ENCODE results near the gene SRSF3.

SRSF3 gene

DNA sequence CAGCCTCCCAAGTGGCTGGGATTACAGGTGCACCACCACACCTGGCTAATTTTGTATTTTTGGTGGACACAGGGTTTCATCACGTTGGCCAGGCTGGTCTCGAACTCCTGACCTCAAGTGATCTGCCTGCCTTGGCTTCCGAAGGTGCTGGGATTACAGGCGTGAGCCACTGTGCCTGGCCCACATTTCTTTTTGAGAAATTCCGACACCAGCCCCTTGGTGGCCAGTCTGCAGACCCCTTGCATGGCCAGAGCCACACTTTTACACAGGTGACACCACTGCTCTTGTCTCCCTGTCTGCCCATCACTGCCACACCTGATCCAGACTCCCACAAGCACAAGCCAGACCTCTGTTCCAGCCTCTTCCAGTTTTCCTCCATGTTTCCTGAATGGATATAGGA is 33.0 kb downstream of the SRSF3 start:
- DNase-seq: no peak
- in situ Hi-C loops (cut with HindIII; ENCODE audit: low pct_ligation_motif_present, low sequenced_read_pairs): no loop called here
- H3K4me3 ChIP-seq (ENCODE audit: low read depth, low read length): no peak overlapping the region
- no peak overlapping the region for H3K27ac ChIP-seq
- H3K27me3 ChIP-seq (replicated peaks): no peaks in the 10 kb centered on the region
- no peaks in the 10 kb centered on the region for H3K36me3 ChIP-seq (replicated peaks)
- TF ChIP-seq, protein P1, sequence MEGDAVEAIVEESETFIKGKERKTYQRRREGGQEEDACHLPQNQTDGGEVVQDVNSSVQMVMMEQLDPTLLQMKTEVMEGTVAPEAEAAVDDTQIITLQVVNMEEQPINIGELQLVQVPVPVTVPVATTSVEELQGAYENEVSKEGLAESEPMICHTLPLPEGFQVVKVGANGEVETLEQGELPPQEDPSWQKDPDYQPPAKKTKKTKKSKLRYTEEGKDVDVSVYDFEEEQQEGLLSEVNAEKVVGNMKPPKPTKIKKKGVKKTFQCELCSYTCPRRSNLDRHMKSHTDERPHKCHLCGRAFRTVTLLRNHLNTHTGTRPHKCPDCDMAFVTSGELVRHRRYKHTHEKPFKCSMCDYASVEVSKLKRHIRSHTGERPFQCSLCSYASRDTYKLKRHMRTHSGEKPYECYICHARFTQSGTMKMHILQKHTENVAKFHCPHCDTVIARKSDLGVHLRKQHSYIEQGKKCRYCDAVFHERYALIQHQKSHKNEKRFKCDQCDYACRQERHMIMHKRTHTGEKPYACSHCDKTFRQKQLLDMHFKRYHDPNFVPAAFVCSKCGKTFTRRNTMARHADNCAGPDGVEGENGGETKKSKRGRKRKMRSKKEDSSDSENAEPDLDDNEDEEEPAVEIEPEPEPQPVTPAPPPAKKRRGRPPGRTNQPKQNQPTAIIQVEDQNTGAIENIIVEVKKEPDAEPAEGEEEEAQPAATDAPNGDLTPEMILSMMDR (IDR thresholded peaks at IDR 0.05; ENCODE audit: low read depth, low read length, missing control alignments): no peak

DNA sequence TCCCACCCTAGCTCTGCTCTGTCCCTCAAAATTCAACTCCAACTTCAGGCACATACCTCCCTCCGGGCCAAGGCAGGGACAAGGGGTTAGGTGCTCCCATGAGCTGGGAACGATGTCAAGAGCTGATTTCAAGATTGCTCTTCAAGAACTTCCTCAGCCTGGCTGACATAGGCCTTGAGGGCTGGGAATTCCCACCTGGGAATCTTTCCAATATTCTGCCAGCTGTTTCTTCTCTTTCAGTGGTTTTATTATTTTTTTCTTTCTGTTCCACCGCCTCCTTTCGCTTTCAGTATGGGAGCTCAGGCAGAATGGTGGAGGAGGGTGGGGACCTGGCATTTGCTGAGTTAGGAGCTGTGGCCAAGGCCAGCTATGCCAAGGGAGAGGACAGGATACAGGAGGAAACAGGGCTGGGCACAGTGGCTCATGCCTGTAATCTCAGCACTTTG is 33.7 kb downstream of the SRSF3 start:
- TF ChIP-seq, protein P1 (IDR thresholded peaks at IDR 0.05; ENCODE audit: low read depth, low read length, missing control alignments): no peak
- in situ Hi-C loops (cut with HindIII; ENCODE audit: low pct_ligation_motif_present, low sequenced_read_pairs): no loop called here
- no peak for DNase-seq
- Histone ChIP-seq H3K27me3 (replicated peaks) (no peaks in the 10 kb centered on the region), H3K36me3 (replicated peaks) (no peaks in the 10 kb centered on the region), H3K27ac (no peak overlapping the region), H3K4me3 (ENCODE audit: low read depth, low read length) (no peak overlapping the region)

GRCh38 chr6:36629784-36630183 is 35.6 kb downstream of the SRSF3 start:
- Histone ChIP-seq H3K27ac (no peak overlapping the region), H3K4me3 (ENCODE audit: low read depth, low read length) (no peak overlapping the region), H3K36me3 (replicated peaks) (no peaks in the 10 kb centered on the region), H3K27me3 (replicated peaks) (no peaks in the 10 kb centered on the region)
- TF ChIP-seq, protein P1 (IDR thresholded peaks at IDR 0.05; ENCODE audit: low read depth, low read length, missing control alignments): no peak
- in situ Hi-C loops (cut with HindIII; ENCODE audit: low pct_ligation_motif_present, low sequenced_read_pairs): no loop called here
- DNase-seq: no peak

DNA sequence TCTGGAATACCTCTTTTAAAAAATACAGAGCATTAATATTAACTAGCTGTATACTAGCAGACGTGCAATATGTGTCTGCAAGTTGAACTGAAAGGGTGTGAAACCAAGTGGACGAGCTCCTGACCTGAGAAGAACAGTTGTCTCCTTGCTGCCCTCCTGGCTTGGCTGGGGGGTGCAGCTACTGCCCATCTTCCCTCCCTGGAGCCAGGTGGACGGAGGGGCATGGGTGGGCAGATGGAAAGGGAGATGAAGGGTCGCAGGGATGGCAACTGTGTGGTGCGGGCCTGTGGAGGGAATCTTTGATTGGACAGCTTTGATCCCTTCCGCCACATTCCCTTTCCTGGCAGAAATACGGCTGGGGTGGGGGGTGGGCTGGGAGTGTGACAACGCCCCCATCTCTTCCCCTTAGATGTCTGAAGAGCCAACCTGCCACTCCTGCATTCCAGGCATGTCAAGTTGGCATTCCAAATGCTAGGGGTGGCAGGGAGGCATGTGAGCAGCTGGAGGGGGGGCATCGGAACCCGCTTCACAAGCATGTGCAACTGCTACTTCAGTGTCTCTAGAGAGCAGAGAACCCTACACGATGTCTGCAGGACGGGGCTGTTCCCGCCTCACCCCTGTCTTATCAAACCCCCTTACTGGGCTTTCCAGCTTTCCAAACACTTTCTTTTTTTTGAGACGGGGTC is 37.3 kb downstream of the SRSF3 start:
- Histone ChIP-seq H3K36me3 (replicated peaks) (no peaks in the 10 kb centered on the region), H3K27me3 (replicated peaks) (no peaks in the 10 kb centered on the region), H3K4me3 (ENCODE audit: low read depth, low read length) (no peak overlapping the region), H3K27ac (no peak overlapping the region)
- TF ChIP-seq, protein P1 (IDR thresholded peaks at IDR 0.05; ENCODE audit: low read depth, low read length, missing control alignments): no peak
- DNase-seq: no peak
- in situ Hi-C loops (cut with HindIII; ENCODE audit: low pct_ligation_motif_present, low sequenced_read_pairs): no loop called here

DNA sequence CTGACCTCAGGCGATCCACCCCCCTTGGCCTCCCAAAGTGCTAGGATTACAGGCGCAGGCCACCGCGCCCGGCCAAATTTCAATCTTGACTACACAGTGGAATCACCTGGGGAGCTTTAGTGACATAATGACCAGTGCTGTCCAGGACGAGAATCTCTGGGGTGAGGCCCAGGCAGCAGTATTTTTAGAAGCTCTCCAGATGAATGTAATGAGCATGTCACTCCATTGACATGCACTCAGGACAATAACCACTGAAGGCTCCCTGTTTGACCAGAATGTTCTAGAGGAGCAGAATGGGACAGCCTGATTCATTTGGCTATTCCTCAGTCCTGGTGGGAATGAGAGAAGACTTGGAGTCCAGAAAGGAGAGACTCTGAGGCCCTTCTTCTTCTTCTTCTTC is 39.2 kb downstream of the SRSF3 start:
- no peak overlapping the region for H3K4me3 ChIP-seq (ENCODE audit: low read depth, low read length)
- no peak for DNase-seq
- TF ChIP-seq, protein P1 (IDR thresholded peaks at IDR 0.05; ENCODE audit: low read depth, low read length, missing control alignments): no peak
- no peaks in the 10 kb centered on the region for H3K36me3 ChIP-seq (replicated peaks)
- no peaks in the 10 kb centered on the region for H3K27me3 ChIP-seq (replicated peaks)
- no peak overlapping the region for H3K27ac ChIP-seq
- in situ Hi-C loops (cut with HindIII; ENCODE audit: low pct_ligation_motif_present, low sequenced_read_pairs): no loop called here

DNA sequence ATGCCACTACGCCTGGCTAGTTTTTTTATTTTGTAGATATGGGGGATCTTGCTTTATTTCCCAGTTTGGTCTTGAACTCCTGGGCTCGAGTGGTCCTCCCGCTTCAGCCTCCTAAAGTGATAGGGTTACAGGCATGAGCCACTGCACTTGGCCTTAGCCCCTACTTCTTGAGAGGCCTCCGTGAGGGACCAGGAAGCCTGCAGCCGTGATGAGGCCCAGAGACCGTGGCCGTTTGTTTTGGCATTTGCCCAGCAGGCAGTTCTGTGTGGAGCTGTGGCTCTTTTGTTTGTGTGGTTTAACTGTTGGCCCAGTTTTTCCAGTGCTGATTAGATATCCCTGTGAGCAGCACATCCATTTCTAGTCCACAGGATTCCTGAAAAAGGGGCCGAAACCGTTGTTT is 39.8 kb downstream of the SRSF3 start:
- TF ChIP-seq, protein P1 (IDR thresholded peaks at IDR 0.05; ENCODE audit: low read depth, low read length, missing control alignments): no peak
- in situ Hi-C loops (cut with HindIII; ENCODE audit: low pct_ligation_motif_present, low sequenced_read_pairs): no loop called here
- H3K4me3 ChIP-seq (ENCODE audit: low read depth, low read length): no peak overlapping the region
- no peaks in the 10 kb centered on the region for H3K27me3 ChIP-seq (replicated peaks)
- peak; percentile 89 for DNase-seq
- no peaks in the 10 kb centered on the region for H3K36me3 ChIP-seq (replicated peaks)
- H3K27ac ChIP-seq: no peak overlapping the region

All from brain microvascular endothelial cell (primary cell).